Measurements from ENCODE around the gene GABPB1.

The GABPB1 gene

GRCh38 chr15:50236433-50236832 lies 118.6 kb downstream of the GABPB1 start:
- no peak for DNase-seq

- no peak for DNase-seq
Measured at GRCh38 chr15:50235794-50236193, 119.2 kb downstream of the GABPB1 start.

GRCh38 chr15:50234764-50235163 lies 120.2 kb downstream of the GABPB1 start:
- no peak for DNase-seq

- DNase-seq = no peak
Measured at GRCh38 chr15:50233192-50233736, 121.7 kb downstream of the GABPB1 start.

- DNase-seq = no peak
Measured at GRCh38 chr15:50232791-50233190, 122.2 kb downstream of the GABPB1 start.

- DNase-seq = no peak
Measured at GRCh38 chr15:50231761-50232160, 123.2 kb downstream of the GABPB1 start.

GRCh38 chr15:50229336-50229735 lies 125.7 kb downstream of the GABPB1 start:
- DNase-seq = no peak

GRCh38 chr15:50228866-50229265 lies 126.1 kb downstream of the GABPB1 start:
- no peak for DNase-seq

GRCh38 chr15:50227076-50227475 lies 127.9 kb downstream of the GABPB1 start:
- no peak for DNase-seq

- no peak for DNase-seq
Measured at GRCh38 chr15:50225938-50226337, 129.1 kb downstream of the GABPB1 start.
